Measurements from ENCODE around the gene CD83. TPM values are rescaled to one million over a fixed set of nuclear protein-coding genes. Genes with fewer than 3 reads are reported as not detected.

CD83 gene
- total RNA-seq, 1 experiment from 2014 or later, result 15.2 TPM

- Histone ChIP-seq H3K4me1 (ENCODE audit: insufficient read depth, low read length) (no peaks in the 10 kb centered on the region), H3K9ac (ENCODE audit: low read length) (no peak overlapping the region), H2AFZ (ENCODE audit: low read length) (no peak overlapping the region), H3K27me3 (ENCODE audit: low read length) (no peaks in the 10 kb centered on the region; the same call in 1 of the 2 replicates), H3K9me3 (ENCODE audit: low read length) (peaks cover 10% of the 10 kb centered on the region; the same call in 1 of the 2 replicates), H3K9me2 (replicated peaks; ENCODE audit: low read length) (no peaks in the 10 kb centered on the region), H3K27ac (ENCODE audit: low read length) (no peak overlapping the region), H3K79me2 (ENCODE audit: low read length) (no peaks in the 10 kb centered on the region), H4K20me1 (ENCODE audit: low read length) (no peaks in the 10 kb centered on the region), H3K36me3 (ENCODE audit: low read depth, low read length) (no peaks in the 10 kb centered on the region), H3K4me2 (ENCODE audit: low read length) (no peak overlapping the region), H3F3A (ENCODE audit: low read length, unreplicated experiment) (no peaks in the 10 kb centered on the region), H3K4me3 (ENCODE audit: low read length) (no peak overlapping the region)
- BruUV-seq (replicated peaks), result no TSS peak
- ChIA-PET CTCF (interaction anchor here (0.7 kb wide), 1 partner anchor 15 kb away, joined by 3 read pairs; no protein-coding TSS in a partner anchor), POLR2A (ENCODE audit: unreplicated experiment) (no interaction called here)
- TF ChIP-seq, protein P1, sequence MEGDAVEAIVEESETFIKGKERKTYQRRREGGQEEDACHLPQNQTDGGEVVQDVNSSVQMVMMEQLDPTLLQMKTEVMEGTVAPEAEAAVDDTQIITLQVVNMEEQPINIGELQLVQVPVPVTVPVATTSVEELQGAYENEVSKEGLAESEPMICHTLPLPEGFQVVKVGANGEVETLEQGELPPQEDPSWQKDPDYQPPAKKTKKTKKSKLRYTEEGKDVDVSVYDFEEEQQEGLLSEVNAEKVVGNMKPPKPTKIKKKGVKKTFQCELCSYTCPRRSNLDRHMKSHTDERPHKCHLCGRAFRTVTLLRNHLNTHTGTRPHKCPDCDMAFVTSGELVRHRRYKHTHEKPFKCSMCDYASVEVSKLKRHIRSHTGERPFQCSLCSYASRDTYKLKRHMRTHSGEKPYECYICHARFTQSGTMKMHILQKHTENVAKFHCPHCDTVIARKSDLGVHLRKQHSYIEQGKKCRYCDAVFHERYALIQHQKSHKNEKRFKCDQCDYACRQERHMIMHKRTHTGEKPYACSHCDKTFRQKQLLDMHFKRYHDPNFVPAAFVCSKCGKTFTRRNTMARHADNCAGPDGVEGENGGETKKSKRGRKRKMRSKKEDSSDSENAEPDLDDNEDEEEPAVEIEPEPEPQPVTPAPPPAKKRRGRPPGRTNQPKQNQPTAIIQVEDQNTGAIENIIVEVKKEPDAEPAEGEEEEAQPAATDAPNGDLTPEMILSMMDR (conservative IDR thresholded peaks at IDR 0.05; ENCODE audit: low read depth, low read length), result no peak
- TF ChIP-seq EZH2 (IDR thresholded peaks at IDR 0.05; ENCODE audit: low read length, unreplicated experiment), result no peak
- no peak for TF ChIP-seq EZH2phosphoT487 (IDR thresholded peaks at IDR 0.05; ENCODE audit: borderline replicate concordance, low read length)
- no peak for DNase-seq
- intact Hi-C loops (cut with micrococcal nuclease), result no loop called here
- no peak for ATAC-seq
Observed at GRCh38 chr6:14107711-14108494, 9.7 kb upstream of the CD83 start.

GRCh38 chr6:14108571-14109410 lies 8.8 kb upstream of the CD83 start:
- BruUV-seq (replicated peaks), result no TSS peak
- Histone ChIP-seq H3F3A (ENCODE audit: low read length, unreplicated experiment) (no peaks in the 10 kb centered on the region), H3K27me3 (ENCODE audit: low read length) (no peaks in the 10 kb centered on the region; the same call in 1 of the 2 replicates), H4K20me1 (ENCODE audit: low read length) (no peaks in the 10 kb centered on the region), H3K36me3 (ENCODE audit: low read depth, low read length) (no peaks in the 10 kb centered on the region), H3K27ac (ENCODE audit: low read length) (no peak overlapping the region), H3K9me3 (ENCODE audit: low read length) (peaks cover 10% of the 10 kb centered on the region; the same call in 1 of the 2 replicates), H3K4me2 (ENCODE audit: low read length) (no peak overlapping the region), H3K9ac (ENCODE audit: low read length) (no peak overlapping the region), H2AFZ (ENCODE audit: low read length) (no peak overlapping the region), H3K4me1 (ENCODE audit: insufficient read depth, low read length) (no peaks in the 10 kb centered on the region), H3K79me2 (ENCODE audit: low read length) (no peaks in the 10 kb centered on the region), H3K4me3 (ENCODE audit: low read length) (no peak overlapping the region), H3K9me2 (replicated peaks; ENCODE audit: low read length) (no peaks in the 10 kb centered on the region)
- DNase-seq (no peak), ATAC-seq (peak; percentile 40; the same call in 1 of the 2 replicates)
- TF ChIP-seq, protein P1 (conservative IDR thresholded peaks at IDR 0.05; ENCODE audit: low read depth, low read length), result no peak
- TF ChIP-seq EZH2 (IDR thresholded peaks at IDR 0.05; ENCODE audit: low read length, unreplicated experiment) (no peak), EZH2phosphoT487 (IDR thresholded peaks at IDR 0.05; ENCODE audit: borderline replicate concordance, low read length) (no peak)
- POLR2A ChIA-PET (ENCODE audit: unreplicated experiment), result no interaction called here
- CTCF ChIA-PET, result interaction anchor here (0.7 kb wide), 1 partner anchor 16 kb away, joined by 3 read pairs; no protein-coding TSS in a partner anchor
- intact Hi-C loops (cut with micrococcal nuclease), result no loop called here
